GM10248 (cell line): Measurements from ENCODE around the gene IL10RB.

ENCODE experiments used
- CTCF ChIA-PET: fragments of 300-600 bp; sonication (Branson Sonifier 250); formaldehyde crosslinking; extraction: SDS; loops from one replicate; lab custom pipeline; 2021; ENCODE audit warnings: antibody characterized with exemption; lab: Yijun Ruan, JAX
- POLR2A ChIA-PET: fragments of 350-650 bp; sonication (Branson Sonifier 250); formaldehyde crosslinking; extraction: SDS; loops from one replicate; lab custom pipeline; 2020; ENCODE audit warnings: antibody characterized with exemption; lab: Yijun Ruan, JAX
- DNase-seq: peaks from one replicate; pipeline ENCODE4 v3.0.0; 2012; ENCODE audit errors: extremely low spot score
- TF ChIP-seq, protein P1 (sequence below): IDR thresholded peaks from 2 replicates; pipeline ENCODE4 v1.5.1; 2012; ENCODE audit warnings: mild to moderate bottlenecking, low read depth; ENCODE audit errors: extremely low read depth, missing control alignments, control extremely low read depth

IL10RB gene

GRCh38 chr21:33308586-33309490 lies 42.7 kb downstream of the IL10RB start:
- CTCF ChIA-PET = interaction anchor here (1.0 to 2.4 kb wide), 6 partner anchors 10 to 112 kb away, joined by 3 to 5 read pairs (median 4); partner anchors contain the start of gene IFNAR1
- DNase-seq = no peak
- TF ChIP-seq, protein P1, sequence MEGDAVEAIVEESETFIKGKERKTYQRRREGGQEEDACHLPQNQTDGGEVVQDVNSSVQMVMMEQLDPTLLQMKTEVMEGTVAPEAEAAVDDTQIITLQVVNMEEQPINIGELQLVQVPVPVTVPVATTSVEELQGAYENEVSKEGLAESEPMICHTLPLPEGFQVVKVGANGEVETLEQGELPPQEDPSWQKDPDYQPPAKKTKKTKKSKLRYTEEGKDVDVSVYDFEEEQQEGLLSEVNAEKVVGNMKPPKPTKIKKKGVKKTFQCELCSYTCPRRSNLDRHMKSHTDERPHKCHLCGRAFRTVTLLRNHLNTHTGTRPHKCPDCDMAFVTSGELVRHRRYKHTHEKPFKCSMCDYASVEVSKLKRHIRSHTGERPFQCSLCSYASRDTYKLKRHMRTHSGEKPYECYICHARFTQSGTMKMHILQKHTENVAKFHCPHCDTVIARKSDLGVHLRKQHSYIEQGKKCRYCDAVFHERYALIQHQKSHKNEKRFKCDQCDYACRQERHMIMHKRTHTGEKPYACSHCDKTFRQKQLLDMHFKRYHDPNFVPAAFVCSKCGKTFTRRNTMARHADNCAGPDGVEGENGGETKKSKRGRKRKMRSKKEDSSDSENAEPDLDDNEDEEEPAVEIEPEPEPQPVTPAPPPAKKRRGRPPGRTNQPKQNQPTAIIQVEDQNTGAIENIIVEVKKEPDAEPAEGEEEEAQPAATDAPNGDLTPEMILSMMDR = peak; percentile 19
- POLR2A ChIA-PET = no interaction called here

- CTCF ChIA-PET = interaction anchor here (1.5 kb wide), 1 partner anchor 52 kb away, joined by 5 read pairs; no protein-coding TSS in a partner anchor
- DNase-seq = no peak
- POLR2A ChIA-PET = no interaction called here
These were observed 43.6 kb downstream of the IL10RB start for GRCh38 chr21:33309778-33310177.

DNA sequence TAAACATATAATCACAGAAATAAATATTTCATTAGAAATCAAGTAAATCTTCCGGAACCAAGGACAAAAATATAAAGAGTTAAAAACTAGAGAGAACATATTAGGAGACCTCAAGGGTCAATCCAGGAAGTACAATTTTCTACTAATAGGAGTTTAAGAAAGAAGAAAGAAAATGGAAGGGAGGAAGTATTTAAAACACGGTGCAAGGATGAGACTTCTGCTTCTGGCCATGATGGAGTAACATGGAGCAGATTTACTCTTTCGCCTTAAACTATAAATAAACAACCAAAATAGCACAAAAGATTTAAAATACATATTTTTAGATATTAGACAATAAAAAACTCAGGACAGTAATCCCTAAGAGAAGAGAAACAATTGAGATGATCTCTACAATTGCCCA lies 46.0 kb downstream of the IL10RB start:
- ChIA-PET CTCF (interaction anchor here (0.9 to 2.6 kb wide), 2 partner anchors 18 to 115 kb away, joined by 3 to 13 read pairs; no protein-coding TSS in a partner anchor), POLR2A (no interaction called here)
- TF ChIP-seq, protein P1 = no peak
- DNase-seq = no peak

More at GRCh38 chr21:33309778-33310177, 43.6 kb downstream of the IL10RB start:
- TF ChIP-seq, protein P1 = no peak

DNA sequence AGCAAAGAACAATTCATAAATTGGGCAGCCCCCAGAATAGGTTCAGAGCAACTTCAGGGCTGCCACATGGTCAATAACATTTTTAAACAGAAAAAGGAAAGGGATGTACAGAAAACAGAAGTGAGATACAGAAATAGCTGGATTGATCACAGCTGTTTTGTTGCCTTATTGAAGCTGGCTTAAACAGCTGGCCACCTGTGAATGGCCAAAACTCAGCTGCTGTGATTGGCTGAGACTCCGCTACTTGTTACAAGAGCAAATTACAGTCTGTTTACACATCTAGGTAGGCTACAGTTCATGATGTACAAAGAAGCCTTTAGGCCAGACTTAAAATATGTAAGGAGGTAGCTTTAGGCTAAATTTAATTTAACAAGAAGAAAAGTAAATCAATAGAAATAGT lies 47.0 kb downstream of the IL10RB start:
- ChIA-PET POLR2A (interaction anchor here (1.4 kb wide), 1 partner anchor 74 kb away, joined by 3 read pairs; no protein-coding TSS in a partner anchor), CTCF (interaction anchor here (0.9 to 2.6 kb wide), 5 partner anchors 12 to 116 kb away, joined by 3 to 13 read pairs (median 4); partner anchors contain the start of gene IFNAR1)
- no peak for DNase-seq
- TF ChIP-seq, protein P1 = no peak

- CTCF ChIA-PET = interaction anchor here (1.0 to 2.6 kb wide), 5 partner anchors 11 to 131 kb away, joined by 3 to 13 read pairs (median 4); partner anchors contain the start of gene IFNAR1
- POLR2A ChIA-PET = interaction anchor here (1.4 kb wide), 1 partner anchor 75 kb away, joined by 3 read pairs; no protein-coding TSS in a partner anchor
- no peak for DNase-seq
- TF ChIP-seq, protein P1 = no peak
These were observed 47.4 kb downstream of the IL10RB start for GRCh38 chr21:33313611-33314010.

GRCh38 chr21:33314111-33314510 lies 47.9 kb downstream of the IL10RB start:
- ChIA-PET POLR2A (interaction anchor here (1.4 kb wide), 1 partner anchor 75 kb away, joined by 3 read pairs; no protein-coding TSS in a partner anchor), CTCF (interaction anchor here (0.9 to 2.6 kb wide), 6 partner anchors 11 to 131 kb away, joined by 3 to 13 read pairs (median 4); partner anchors contain the start of gene IFNAR1)
- no peak for DNase-seq
- TF ChIP-seq, protein P1 = no peak
